NB4 (cell line): ENCODE measurements around the gene C1orf174.
A peak's percentile ranks its signal among the peaks of the same experiment; 100 is the strongest.

Experiments
- DNase-seq: peaks from one replicate; pipeline ENCODE4 v3.0.0; 2010; ENCODE audit warnings: low read depth
- H3K4me3 ChIP-seq: one replicate; pipeline ENCODE4 v1.5.1; 2011; ENCODE audit warnings: mild to moderate bottlenecking, low read depth, low read length, moderate library complexity
- MYC ChIP-seq: IDR thresholded peaks from 2 replicates; pipeline ENCODE4 v1.6.1; 2011; ENCODE audit warnings: low read depth, low read length
- POLR2A ChIP-seq: IDR thresholded peaks from 2 replicates; pipeline ENCODE4 v1.6.1; 2011; ENCODE audit warnings: mild to moderate bottlenecking; ENCODE audit not compliant: insufficient read length; ENCODE audit errors: extremely low read depth
- TF ChIP-seq, protein P1 (sequence below): IDR thresholded peaks from one replicate; pipeline ENCODE4 v1.5.1; 2012; ENCODE audit warnings: low read depth, low read length
- TF ChIP-seq, protein P2 (sequence below): IDR thresholded peaks from 2 replicates; pipeline ENCODE4 v1.6.1; 2011; ENCODE audit warnings: low read depth, low read length

Gene C1orf174

DNA sequence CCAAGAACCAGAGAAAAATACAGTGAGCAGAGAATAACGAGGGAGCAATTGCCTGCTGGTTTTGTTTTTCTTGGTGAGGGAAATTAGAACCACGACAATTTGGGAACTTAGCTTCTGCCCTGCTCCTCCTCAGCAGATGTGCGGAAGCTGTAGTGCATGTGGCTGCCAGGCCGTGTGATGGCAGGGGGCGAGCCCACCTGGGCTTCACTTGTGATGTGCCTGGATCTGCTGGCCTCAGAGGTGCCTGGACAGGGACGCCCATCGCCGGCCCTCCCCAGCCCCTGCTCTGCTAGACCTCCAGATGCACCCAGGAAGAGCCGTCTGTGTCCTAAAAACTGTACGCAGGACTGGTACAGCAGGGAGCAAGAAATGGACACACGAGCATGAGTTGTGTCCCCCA is 28.5 kb upstream of the C1orf174 start:
- no peak for DNase-seq
- H3K4me3 ChIP-seq = no peak overlapping the region
- TF ChIP-seq POLR2A (no peak), MYC (no peak)
- TF ChIP-seq, protein P1, sequence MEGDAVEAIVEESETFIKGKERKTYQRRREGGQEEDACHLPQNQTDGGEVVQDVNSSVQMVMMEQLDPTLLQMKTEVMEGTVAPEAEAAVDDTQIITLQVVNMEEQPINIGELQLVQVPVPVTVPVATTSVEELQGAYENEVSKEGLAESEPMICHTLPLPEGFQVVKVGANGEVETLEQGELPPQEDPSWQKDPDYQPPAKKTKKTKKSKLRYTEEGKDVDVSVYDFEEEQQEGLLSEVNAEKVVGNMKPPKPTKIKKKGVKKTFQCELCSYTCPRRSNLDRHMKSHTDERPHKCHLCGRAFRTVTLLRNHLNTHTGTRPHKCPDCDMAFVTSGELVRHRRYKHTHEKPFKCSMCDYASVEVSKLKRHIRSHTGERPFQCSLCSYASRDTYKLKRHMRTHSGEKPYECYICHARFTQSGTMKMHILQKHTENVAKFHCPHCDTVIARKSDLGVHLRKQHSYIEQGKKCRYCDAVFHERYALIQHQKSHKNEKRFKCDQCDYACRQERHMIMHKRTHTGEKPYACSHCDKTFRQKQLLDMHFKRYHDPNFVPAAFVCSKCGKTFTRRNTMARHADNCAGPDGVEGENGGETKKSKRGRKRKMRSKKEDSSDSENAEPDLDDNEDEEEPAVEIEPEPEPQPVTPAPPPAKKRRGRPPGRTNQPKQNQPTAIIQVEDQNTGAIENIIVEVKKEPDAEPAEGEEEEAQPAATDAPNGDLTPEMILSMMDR = no peak
- TF ChIP-seq, protein P2, sequence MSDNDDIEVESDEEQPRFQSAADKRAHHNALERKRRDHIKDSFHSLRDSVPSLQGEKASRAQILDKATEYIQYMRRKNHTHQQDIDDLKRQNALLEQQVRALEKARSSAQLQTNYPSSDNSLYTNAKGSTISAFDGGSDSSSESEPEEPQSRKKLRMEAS = no peak

DNA sequence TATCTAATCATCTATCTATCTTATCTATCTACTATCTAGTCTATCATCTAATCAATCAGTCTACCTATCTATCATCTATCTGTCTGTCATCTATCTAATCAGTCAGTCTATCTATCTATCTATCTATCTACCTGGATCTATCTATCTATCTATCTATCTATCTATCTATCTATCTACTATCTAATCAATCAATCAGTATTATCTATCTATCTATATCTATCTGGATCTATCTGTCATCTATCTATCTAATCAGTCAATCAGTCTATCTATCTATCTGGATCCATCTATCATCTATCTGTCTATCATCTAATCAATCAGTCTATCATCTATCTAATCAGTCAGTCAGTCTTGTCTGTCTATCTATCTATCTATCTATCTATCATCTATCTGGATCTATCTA is 26.9 kb upstream of the C1orf174 start:
- TF ChIP-seq, protein P2 = no peak
- no peak for TF ChIP-seq MYC
- no peak for TF ChIP-seq POLR2A
- TF ChIP-seq, protein P1 = no peak
- no peak overlapping the region for H3K4me3 ChIP-seq
- DNase-seq = no peak

DNA sequence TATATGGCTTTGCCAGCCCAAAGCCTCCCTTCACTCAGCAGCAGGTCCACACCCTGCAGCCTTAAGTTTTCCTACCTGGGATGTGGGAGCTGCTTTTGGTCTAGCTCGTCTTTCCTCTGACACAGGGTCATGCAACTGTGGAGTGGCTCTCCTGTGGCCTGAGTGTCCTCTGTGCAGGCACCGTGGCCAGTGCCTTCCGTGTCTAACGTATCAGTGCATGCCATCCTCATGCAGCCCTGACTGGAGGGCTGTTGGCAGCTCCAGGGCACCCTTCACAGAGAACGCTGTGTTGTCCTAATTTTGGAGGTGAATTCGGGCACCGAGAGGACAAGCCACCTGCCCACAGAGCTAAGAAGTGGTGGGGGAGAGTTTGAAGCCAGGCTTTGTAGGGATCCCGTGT is 25.7 kb upstream of the C1orf174 start:
- H3K4me3 ChIP-seq = no peak overlapping the region
- TF ChIP-seq, protein P1 = no peak
- DNase-seq = no peak

DNA sequence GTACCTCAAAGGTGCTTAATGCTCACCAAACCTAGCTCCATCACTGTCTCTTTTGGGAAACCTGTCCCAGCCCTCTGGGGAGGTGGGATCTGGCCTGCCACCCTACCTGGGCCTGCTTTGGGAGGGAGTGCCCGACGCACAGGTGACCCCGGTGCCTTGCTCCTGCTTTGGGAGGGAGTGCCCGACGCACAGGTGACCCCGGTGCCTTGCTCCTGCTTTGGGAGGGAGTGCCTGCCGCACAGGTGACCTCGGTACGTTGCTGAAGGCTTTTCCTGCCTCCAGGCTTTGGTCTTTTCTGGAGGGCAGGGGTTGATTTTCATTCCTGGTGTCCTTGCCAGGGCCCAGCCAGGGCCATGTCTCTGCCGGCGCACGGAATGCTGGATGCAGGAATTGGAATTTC is 25.2 kb upstream of the C1orf174 start:
- no peak for DNase-seq
- H3K4me3 ChIP-seq = no peak overlapping the region
- TF ChIP-seq, protein P1 = no peak
- TF ChIP-seq, protein P2 = no peak
- no peak for TF ChIP-seq MYC
- TF ChIP-seq POLR2A = no peak

DNA sequence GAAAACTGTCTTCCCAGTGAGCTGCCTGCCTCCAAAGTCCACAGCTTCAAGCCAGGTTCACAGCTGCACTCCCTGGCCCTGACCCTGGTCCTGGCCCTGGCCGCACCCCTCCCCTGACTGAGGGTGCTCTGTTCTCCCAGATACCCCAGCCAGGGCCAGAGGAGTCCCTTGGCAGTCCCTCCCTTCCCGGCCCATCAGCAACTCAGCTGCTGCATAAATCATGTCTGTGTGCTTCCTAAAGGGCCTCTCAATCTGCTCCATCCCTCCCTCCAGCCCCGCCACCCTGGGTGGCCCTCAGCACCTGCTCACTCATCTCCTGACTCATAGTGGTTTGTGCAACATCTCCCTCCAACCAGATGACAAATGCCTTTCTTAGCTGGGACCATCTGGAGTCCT is 24.8 kb upstream of the C1orf174 start:
- H3K4me3 ChIP-seq = no peak overlapping the region
- peak; percentile 35 for DNase-seq
- TF ChIP-seq MYC (no peak), POLR2A (no peak)
- TF ChIP-seq, protein P2 = no peak
- TF ChIP-seq, protein P1 = no peak

DNA sequence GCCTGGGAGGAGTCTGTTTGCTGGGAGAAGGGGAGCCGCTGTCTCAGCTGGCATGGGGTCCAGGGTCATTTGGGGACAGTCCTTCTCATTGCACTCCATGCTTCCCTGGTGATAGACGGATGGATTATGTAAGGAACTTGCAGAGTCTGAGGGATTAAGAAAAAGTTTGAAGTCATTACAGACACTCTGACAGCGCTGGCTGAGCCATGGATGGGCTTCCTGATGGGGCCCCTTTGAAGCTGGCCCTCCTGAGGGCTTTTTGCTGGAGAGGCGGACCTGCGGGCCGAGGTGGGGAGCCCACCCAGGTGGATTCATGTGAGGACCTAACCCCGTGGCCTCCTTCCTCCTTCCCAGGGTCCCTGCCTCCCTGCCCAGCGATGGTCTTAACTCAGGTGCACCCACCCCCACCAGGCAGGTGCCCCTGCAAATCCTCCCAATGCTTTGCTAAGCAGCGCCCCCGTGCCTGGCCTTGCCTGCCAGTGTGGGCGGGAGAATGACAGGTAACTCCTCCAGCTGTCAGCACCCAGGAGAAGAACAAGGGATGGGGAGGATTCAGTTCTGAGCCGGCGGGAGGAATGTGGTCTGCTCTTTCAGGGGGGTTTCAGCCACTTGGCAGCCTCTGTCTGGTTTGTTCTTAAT is 24.2 kb upstream of the C1orf174 start:
- TF ChIP-seq MYC (no peak), POLR2A (no peak)
- TF ChIP-seq, protein P2 = no peak
- TF ChIP-seq, protein P1 = no peak
- no peak overlapping the region for H3K4me3 ChIP-seq
- DNase-seq = no peak
